GM23338 (cell line): ENCODE measurements around the gene RXRG.

Source experiments
- CREB1 ChIP-seq: fragments of 250-450 bp; sonication (Bioruptor Pico); IDR thresholded peaks from 2 replicates; pipeline ENCODE4 v1.5.0; 2020; ENCODE audit warnings: low read depth, mild to moderate bottlenecking, moderate library complexity
- EZH2 ChIP-seq: fragments of 200-600 bp; sonication (generic); IDR thresholded peaks from one replicate; pipeline ENCODE4 v1.8.0; 2017; ENCODE audit warnings: antibody characterized with exemption, mild to moderate bottlenecking, low read depth; ENCODE audit not compliant: unreplicated experiment
- EZH2phosphoT487 ChIP-seq: fragments of 200-600 bp; sonication (generic); IDR thresholded peaks from one replicate; pipeline ENCODE4 v1.8.1; 2018; ENCODE audit warnings: antibody characterized with exemption; ENCODE audit not compliant: unreplicated experiment
- JUNB ChIP-seq: IDR thresholded peaks from one replicate; pipeline ENCODE4 v1.6.1; 2016; ENCODE audit warnings: antibody characterized with exemption; ENCODE audit not compliant: unreplicated experiment
- NANOG ChIP-seq: IDR thresholded peaks from 2 replicates; pipeline ENCODE4 v1.6.1; 2016; ENCODE audit warnings: antibody characterized with exemption, borderline replicate concordance
- POLR2AphosphoS5 ChIP-seq: IDR thresholded peaks from 2 replicates; pipeline ENCODE4 v1.6.1; 2016; ENCODE audit warnings: antibody characterized with exemption, low read depth
- STAT1 ChIP-seq: IDR thresholded peaks from one replicate; pipeline ENCODE4 v1.6.1; 2016; ENCODE audit warnings: antibody characterized with exemption; ENCODE audit not compliant: unreplicated experiment
- ZNF114 ChIP-seq: fragments of 250-450 bp; sonication (Bioruptor Pico); IDR thresholded peaks from 2 replicates; pipeline ENCODE4 v1.5.0; 2020; ENCODE audit warnings: mild to moderate bottlenecking, moderate library complexity
- TF ChIP-seq, protein P1 (sequence below), 2 experiments: fragments of 200-600 bp in 1 of 2; sonication (generic) in 1 of 2; conservative IDR thresholded peaks; 2 replicates each; pipeline versions ENCODE4 v1.5.1 to v1.6.1; 2016 to 2017; ENCODE audit warnings: antibody characterized with exemption in 2 of 2, low read depth in 2 of 2, mild to moderate bottlenecking in 2 of 2, moderate library complexity in 1 of 2
- TF ChIP-seq, protein P2 (sequence below): IDR thresholded peaks from one replicate; pipeline ENCODE4 v1.6.1; 2018; ENCODE audit warnings: antibody characterized with exemption; ENCODE audit not compliant: unreplicated experiment
- TF ChIP-seq, protein P3 (sequence below): fragments of 250-450 bp; sonication (Bioruptor Pico); IDR thresholded peaks from 2 replicates; pipeline ENCODE4 v1.5.0; 2020; ENCODE audit warnings: mild to moderate bottlenecking, moderate library complexity
- TF ChIP-seq, protein P4 (sequence below): IDR thresholded peaks from 2 replicates; pipeline ENCODE4 v1.6.1; 2016; ENCODE audit warnings: antibody characterized with exemption

DNA sequence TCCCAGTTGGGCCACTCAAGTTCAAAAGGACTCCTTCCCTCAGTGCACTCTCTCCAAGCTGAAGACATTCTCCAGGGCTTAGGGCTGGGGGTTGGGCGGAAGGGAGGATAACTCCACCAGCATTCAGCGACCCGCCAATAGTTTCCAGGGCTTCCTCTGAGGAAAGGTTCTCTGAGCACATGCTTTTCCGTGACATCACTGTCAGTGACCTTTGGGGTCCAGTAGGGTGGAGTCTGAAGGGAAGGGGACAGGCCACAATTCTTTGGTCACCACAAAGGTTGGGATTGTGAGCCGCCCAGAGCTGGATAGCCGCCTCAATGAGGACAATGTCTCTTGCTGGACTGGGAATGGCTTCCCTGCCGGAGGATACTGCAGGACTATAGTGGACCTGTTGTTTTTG is 22.8 kb upstream of the RXRG start:
- TF ChIP-seq, protein P1, sequence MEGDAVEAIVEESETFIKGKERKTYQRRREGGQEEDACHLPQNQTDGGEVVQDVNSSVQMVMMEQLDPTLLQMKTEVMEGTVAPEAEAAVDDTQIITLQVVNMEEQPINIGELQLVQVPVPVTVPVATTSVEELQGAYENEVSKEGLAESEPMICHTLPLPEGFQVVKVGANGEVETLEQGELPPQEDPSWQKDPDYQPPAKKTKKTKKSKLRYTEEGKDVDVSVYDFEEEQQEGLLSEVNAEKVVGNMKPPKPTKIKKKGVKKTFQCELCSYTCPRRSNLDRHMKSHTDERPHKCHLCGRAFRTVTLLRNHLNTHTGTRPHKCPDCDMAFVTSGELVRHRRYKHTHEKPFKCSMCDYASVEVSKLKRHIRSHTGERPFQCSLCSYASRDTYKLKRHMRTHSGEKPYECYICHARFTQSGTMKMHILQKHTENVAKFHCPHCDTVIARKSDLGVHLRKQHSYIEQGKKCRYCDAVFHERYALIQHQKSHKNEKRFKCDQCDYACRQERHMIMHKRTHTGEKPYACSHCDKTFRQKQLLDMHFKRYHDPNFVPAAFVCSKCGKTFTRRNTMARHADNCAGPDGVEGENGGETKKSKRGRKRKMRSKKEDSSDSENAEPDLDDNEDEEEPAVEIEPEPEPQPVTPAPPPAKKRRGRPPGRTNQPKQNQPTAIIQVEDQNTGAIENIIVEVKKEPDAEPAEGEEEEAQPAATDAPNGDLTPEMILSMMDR (conservative IDR thresholded peaks at IDR 0.05; ENCODE audit: low read depth in 2 of 2), result no peak
- no peak for TF ChIP-seq CREB1
- no peak for TF ChIP-seq EZH2phosphoT487
- TF ChIP-seq, protein P2, sequence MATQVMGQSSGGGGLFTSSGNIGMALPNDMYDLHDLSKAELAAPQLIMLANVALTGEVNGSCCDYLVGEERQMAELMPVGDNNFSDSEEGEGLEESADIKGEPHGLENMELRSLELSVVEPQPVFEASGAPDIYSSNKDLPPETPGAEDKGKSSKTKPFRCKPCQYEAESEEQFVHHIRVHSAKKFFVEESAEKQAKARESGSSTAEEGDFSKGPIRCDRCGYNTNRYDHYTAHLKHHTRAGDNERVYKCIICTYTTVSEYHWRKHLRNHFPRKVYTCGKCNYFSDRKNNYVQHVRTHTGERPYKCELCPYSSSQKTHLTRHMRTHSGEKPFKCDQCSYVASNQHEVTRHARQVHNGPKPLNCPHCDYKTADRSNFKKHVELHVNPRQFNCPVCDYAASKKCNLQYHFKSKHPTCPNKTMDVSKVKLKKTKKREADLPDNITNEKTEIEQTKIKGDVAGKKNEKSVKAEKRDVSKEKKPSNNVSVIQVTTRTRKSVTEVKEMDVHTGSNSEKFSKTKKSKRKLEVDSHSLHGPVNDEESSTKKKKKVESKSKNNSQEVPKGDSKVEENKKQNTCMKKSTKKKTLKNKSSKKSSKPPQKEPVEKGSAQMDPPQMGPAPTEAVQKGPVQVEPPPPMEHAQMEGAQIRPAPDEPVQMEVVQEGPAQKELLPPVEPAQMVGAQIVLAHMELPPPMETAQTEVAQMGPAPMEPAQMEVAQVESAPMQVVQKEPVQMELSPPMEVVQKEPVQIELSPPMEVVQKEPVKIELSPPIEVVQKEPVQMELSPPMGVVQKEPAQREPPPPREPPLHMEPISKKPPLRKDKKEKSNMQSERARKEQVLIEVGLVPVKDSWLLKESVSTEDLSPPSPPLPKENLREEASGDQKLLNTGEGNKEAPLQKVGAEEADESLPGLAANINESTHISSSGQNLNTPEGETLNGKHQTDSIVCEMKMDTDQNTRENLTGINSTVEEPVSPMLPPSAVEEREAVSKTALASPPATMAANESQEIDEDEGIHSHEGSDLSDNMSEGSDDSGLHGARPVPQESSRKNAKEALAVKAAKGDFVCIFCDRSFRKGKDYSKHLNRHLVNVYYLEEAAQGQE, result no peak
- TF ChIP-seq JUNB, result no peak
- TF ChIP-seq EZH2, result no peak
- no peak for TF ChIP-seq POLR2AphosphoS5
- TF ChIP-seq STAT1, result no peak
- no peak for TF ChIP-seq NANOG
- TF ChIP-seq ZNF114 (CRISPR knock-in tag), result no peak
- TF ChIP-seq, protein P3, sequence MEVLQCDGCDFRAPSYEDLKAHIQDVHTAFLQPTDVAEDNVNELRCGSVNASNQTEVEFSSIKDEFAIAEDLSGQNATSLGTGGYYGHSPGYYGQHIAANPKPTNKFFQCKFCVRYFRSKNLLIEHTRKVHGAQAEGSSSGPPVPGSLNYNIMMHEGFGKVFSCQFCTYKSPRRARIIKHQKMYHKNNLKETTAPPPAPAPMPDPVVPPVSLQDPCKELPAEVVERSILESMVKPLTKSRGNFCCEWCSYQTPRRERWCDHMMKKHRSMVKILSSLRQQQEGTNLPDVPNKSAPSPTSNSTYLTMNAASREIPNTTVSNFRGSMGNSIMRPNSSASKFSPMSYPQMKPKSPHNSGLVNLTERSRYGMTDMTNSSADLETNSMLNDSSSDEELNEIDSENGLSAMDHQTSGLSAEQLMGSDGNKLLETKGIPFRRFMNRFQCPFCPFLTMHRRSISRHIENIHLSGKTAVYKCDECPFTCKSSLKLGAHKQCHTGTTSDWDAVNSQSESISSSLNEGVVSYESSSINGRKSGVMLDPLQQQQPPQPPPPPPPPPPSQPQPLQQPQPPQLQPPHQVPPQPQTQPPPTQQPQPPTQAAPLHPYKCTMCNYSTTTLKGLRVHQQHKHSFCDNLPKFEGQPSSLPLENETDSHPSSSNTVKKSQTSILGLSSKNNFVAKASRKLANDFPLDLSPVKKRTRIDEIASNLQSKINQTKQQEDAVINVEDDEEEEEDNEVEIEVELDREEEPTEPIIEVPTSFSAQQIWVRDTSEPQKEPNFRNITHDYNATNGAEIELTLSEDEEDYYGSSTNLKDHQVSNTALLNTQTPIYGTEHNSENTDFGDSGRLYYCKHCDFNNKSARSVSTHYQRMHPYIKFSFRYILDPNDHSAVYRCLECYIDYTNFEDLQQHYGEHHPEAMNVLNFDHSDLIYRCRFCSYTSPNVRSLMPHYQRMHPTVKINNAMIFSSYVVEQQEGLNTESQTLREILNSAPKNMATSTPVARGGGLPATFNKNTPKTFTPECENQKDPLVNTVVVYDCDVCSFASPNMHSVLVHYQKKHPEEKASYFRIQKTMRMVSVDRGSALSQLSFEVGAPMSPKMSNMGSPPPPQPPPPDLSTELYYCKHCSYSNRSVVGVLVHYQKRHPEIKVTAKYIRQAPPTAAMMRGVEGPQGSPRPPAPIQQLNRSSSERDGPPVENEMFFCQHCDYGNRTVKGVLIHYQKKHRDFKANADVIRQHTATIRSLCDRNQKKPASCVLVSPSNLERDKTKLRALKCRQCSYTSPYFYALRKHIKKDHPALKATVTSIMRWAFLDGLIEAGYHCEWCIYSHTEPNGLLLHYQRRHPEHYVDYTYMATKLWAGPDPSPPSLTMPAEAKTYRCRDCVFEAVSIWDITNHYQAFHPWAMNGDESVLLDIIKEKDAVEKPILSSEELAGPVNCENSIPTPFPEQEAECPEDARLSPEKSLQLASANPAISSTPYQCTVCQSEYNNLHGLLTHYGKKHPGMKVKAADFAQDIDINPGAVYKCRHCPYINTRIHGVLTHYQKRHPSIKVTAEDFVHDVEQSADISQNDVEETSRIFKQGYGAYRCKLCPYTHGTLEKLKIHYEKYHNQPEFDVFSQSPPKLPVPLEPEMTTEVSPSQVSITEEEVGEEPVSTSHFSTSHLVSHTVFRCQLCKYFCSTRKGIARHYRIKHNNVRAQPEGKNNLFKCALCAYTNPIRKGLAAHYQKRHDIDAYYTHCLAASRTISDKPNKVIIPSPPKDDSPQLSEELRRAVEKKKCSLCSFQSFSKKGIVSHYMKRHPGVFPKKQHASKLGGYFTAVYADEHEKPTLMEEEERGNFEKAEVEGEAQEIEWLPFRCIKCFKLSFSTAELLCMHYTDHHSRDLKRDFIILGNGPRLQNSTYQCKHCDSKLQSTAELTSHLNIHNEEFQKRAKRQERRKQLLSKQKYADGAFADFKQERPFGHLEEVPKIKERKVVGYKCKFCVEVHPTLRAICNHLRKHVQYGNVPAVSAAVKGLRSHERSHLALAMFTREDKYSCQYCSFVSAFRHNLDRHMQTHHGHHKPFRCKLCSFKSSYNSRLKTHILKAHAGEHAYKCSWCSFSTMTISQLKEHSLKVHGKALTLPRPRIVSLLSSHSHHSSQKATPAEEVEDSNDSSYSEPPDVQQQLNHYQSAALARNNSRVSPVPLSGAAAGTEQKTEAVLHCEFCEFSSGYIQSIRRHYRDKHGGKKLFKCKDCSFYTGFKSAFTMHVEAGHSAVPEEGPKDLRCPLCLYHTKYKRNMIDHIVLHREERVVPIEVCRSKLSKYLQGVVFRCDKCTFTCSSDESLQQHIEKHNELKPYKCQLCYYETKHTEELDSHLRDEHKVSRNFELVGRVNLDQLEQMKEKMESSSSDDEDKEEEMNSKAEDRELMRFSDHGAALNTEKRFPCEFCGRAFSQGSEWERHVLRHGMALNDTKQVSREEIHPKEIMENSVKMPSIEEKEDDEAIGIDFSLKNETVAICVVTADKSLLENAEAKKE (CRISPR knock-in tag), result no peak
- TF ChIP-seq, protein P4, sequence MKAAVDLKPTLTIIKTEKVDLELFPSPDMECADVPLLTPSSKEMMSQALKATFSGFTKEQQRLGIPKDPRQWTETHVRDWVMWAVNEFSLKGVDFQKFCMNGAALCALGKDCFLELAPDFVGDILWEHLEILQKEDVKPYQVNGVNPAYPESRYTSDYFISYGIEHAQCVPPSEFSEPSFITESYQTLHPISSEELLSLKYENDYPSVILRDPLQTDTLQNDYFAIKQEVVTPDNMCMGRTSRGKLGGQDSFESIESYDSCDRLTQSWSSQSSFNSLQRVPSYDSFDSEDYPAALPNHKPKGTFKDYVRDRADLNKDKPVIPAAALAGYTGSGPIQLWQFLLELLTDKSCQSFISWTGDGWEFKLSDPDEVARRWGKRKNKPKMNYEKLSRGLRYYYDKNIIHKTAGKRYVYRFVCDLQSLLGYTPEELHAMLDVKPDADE, result no peak
